GM10266 (cell line): ENCODE measurements around the gene HIPK2.

Experiments used
- DNase-seq: peaks from one replicate; pipeline ENCODE4 v3.0.0; 2012; ENCODE audit errors: extremely low spot score
- TF ChIP-seq, protein P1 (sequence below): IDR thresholded peaks from 2 replicates; pipeline ENCODE4 v1.5.1; 2012; ENCODE audit warnings: mild to moderate bottlenecking, low read depth; ENCODE audit not compliant: control insufficient read depth, insufficient read depth; ENCODE audit errors: missing control alignments

The HIPK2 gene

DNA sequence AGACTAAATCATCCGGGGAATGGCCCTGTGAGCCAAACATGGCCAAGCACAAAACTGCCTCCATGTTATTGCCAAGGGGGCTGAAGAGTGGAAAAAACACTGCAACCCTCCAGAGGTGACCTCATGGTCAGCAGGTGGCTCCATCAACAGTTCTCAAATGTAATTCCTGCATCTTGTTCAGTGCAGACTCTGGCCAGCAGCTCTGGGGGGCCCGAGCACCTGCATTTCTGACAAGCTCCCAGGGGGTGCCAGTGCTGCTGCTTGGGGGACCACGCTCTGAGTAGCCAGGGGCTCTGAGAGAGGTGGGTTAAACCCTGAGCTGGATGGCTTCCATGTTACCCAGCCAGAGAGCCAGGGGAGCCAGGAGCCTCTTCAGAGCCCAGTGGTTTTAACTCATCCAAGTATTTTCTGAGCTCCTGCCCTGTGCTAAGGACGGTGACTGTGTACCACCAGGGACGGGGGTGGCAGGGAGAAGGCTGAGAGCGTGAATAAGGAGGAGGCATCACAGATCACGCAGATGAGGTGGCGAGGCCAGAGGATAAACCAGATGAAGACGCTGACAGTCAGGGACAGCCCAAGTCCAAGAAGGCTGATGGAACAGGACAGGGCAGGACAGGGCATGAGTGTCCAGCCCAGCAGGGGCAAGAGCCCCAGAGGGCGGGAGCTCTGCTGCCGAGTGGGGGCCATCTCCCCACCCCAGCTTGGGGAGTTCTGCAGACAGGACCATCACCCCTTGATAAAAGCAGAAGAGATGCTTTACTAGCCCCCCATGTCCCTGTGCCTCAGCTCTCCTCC, 201.4 kb downstream of the HIPK2 start:
- TF ChIP-seq, protein P1, sequence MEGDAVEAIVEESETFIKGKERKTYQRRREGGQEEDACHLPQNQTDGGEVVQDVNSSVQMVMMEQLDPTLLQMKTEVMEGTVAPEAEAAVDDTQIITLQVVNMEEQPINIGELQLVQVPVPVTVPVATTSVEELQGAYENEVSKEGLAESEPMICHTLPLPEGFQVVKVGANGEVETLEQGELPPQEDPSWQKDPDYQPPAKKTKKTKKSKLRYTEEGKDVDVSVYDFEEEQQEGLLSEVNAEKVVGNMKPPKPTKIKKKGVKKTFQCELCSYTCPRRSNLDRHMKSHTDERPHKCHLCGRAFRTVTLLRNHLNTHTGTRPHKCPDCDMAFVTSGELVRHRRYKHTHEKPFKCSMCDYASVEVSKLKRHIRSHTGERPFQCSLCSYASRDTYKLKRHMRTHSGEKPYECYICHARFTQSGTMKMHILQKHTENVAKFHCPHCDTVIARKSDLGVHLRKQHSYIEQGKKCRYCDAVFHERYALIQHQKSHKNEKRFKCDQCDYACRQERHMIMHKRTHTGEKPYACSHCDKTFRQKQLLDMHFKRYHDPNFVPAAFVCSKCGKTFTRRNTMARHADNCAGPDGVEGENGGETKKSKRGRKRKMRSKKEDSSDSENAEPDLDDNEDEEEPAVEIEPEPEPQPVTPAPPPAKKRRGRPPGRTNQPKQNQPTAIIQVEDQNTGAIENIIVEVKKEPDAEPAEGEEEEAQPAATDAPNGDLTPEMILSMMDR, result no peak
- DNase-seq, result no peak

DNA sequence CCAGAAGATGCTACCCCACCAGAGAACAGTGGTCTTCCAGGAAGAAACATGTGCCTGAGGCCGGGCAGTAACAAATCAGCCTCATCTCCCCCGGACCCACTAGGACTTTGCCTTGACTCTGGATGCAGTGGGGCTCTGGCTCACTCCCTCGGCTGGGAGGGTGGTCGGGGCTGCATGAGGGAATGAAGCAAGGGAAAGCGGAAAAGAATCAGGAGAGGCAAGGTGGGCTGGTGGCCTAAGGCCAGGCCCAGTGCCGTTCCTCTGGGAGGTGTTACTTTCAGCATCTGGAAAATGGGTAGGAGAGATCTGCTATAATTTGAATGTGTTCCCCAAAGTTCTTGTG, 202.5 kb downstream of the HIPK2 start:
- DNase-seq, result no peak
- TF ChIP-seq, protein P1, result no peak

DNA sequence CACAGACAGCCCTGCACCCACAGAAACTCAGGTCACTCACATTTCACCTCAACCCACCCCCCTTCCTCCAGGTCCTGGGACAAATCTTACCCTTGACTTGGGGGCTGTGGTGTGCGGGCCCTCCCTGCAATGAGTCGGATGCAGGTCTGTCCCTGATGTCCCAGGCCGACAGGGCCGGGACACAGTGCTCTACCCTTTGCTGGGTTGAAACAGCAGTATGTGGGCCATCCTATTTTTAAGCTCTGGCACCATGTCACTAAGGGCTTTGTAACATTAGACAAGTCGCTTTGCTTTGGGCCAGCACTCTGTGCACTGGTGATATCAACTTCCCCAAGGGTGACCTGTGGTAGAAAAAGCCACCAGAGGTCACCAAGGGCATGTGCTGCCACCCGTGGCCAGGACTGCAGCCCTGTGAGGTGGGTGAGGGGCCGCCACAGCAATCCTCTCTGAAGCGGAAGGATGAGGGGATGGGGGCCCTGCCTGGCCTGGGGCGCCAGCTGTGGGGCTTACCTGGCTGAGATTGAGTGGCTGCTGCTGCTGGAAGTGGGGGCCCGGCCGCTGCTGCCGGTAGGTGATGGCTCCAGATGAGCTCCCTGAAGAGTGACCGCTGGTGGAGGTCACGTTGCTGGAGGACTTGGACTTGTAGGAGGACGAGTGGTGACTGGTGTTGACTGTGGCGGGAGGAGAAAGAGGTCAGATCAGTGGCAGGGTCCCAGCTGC, 203.0 kb downstream of the HIPK2 start:
- DNase-seq, result no peak

DNA sequence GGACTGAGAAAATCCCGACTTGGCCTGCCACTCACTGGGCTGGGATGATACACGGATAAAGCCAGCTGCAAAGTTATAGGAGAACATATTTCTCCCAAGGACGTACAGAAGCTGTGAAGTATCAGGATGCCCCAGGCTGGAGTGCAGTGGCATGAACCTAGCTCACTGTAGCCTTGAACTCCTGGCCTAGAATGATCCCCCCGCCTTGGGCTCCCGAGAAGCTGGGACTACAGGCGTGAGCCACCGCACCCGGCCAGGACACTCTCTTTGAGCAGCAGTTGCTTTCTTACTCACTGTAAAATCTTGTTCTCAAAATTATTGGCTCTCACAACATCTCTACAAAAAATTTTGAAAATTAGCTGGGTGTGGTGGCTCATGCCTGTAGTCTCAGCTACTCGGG, 203.9 kb downstream of the HIPK2 start:
- TF ChIP-seq, protein P1, result no peak
- no peak for DNase-seq

More for the DNA sequence above, 203.0 kb downstream of the HIPK2 start:
- TF ChIP-seq, protein P1, result no peak

DNA sequence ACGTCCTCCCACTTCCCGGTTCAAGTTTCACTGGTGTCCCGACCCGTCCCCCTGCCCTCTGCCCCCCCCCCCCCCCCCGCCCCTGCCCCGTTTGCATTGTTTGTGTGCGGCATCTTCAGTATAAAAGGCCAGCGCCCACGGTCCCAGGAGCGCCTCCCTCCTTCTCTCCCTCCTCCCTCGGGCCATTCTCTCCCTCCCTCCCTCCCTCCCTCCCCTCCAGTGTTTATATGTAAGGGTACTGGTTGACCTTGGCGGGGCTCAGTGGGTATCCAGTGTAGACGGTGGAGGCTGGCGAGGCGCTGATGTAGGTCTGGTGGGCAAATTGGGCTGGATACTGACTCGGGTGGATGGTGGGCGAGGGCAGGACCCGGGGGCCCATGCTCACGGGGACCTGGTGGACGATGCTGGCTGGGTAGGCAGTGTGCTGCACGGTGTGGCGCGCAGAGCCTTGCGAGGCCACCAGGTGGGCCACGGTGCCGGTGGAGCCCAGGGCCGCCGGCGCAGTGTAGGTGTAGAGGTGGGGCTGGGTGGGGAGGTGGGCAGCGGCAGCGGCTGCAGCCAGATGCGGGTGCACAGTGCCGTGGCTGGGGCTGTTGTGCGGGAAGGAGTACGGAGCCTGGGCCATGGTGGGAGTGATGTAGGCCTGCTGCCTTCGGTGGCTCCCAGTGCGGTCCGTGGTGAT, 205.0 kb downstream of the HIPK2 start:
- no peak for DNase-seq
- TF ChIP-seq, protein P1, result no peak

DNA sequence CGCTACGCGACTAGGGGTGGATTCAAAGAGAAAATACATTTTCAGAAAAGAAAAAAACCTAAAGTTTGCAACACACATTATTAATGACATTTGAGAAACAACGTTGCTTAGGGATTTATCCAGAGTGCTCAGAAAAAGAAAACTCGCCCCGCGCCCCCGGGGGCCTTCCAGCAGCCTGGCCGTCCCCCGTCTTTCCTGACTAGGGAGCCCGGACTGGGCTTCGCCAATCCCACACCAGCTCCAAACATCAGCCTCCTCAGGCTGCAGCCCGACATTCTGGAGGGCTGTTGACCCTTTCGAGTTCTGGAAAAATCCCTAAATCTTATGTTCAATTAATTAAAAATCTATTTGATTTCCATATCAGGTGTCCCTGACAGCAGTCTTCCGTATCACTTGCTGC, 205.7 kb downstream of the HIPK2 start:
- DNase-seq, result no peak
- TF ChIP-seq, protein P1, result no peak
